ENCODE results near the gene NME7.
"Not testable (repeated sequence)": the region's sequence is repeated elsewhere in the genome, so short reads cannot be mapped to it uniquely, and the experiment has no call there.

The NME7 gene

DNA sequence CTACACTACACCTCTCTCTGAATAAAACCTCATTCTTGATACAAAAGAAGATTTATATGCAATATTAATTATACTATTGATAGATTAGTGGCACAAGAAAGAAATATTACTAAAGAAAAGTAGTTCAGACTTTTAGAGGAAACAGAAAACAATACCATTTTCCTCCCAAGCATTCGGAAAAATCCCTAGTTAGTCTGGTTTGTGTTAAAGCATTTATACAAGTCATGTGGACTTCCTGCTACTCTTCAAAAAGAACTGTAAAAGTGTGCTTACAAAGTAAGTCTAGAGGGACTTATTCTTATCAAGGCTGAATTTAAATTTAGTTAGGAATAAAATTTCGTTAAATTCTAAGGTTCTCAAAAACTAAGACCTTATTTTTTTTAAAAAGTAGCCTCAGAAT, 132.0 kb downstream of the NME7 start:
- DNase-seq = no peak

DNA sequence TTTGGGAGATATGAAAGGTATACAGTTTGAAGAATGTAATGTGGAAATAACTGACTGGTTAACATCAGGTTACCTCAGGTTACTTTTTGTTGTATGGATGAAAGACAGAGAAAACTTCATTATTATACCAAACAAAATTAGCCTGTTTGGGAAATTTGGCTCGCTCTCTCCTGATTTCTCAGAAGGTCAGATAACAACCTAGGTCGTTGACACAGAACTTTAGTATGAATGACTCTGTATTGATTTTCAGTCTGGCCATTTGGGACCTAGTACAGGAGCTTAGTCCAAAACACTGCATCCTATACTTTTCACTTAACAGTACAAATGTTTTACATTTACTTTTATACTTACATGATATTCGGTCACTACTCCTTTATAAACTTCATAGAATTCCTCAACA, 132.8 kb downstream of the NME7 start:
- DNase-seq = no peak

DNA sequence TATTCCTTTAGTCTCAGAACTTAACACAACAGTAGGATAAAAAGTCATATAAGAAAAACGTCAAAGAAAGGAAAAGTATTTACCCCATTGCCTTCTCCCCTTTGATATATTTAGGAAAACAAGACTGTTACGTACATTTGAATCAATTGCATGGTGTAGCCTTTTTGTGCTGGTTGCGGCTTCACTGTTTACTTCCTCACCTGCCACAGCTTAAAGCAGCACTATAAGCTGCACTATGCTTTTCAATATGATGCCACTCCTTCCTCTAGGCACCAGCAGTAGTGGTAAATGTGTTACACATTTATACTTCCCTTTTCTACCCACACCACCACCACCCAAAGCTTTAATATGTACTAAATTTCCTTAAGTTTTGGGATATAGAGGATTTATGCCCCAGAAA, 150.0 kb downstream of the NME7 start:
- DNase-seq = no peak

DNA sequence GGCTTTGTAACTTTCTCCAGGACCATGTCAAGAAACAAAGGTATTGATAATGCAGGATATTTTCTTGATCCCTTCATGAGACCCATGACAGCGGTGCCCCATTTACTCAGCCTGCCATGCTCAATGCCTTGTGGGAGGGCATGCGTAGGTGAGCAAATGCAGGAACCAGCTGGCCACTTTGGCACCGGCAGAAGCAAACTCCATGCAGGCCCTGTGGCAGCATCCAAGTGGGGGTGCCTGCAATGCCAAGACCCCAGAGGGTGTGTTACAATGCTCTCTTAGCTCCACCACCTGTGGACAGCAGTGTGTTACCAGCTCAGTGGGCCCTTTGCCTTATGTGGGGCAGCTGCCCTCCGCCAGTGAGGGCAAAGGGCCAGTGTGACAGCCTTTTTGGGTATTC, 153.0 kb downstream of the NME7 start:
- no peak for DNase-seq

DNA sequence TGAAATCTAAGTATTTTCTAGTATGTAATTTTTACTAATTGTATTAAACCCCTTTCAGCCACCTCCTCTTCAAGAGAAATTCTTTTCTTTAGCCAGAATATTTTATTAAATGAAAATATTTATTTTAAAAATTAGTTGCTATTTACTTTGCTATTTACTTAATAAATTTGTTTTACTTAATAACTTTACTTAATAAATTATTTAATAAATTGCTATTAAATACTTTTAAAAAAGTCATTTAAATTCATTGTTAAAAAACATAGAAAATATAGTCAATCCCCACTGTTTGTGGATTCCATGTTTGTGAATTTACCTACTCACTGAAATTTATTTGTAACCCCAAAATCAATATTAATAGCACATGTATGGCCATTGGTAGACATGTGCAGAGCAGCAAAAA, 155.5 kb downstream of the NME7 start:
- no peak for DNase-seq

DNA sequence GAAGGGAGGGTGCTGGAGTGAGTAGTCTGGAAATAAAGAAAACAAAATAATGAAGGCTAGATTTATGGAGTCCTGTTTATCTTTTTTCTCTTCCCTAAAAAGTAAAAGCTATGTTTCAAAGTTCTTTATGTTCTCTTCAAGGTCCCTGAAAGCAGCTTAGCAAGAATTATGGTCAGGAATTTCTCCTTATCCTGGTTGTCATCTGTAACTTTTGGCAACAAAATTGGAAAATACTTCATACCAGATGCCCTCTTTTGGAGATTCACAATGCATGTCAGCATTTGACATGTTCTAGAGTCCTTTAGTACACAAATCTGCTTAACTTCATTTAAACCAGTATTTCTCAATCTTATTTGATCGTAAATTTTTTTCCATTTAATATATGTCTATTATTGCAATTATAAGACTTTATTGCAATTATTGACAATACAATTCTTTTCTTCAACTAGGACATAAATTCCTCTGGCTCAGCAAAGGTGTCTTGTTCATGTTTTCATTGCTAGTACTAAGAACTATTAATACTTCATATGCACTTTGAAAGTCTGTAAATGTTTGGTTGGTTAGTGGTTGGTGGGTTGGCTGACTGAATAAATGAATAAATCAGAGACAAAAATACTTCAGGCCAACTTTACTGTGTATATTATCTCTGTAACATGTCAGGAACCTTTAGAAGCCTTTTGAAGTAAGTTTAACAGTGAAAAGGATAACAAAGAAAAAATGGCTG, 159.6 kb downstream of the NME7 start:
- no peak for DNase-seq

DNA sequence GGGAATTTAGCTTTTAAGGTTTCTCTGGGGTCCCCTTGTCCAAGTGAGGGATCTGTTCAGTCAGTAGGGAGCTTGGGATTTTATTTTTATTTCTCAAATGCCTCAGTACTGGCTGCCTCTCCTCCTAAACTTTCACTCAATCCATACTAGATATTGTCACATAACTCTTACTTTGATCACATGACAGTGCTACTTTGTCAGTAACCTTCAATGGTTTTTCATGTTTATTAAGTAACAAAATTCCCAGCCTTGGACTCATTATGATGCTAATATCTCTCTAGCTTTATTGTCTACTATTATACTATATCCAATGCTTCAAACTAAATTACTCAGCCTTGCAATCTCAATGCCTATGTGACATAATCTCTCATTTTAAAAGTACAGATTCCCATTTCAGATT, 163.4 kb downstream of the NME7 start:
- no peak for DNase-seq

DNA sequence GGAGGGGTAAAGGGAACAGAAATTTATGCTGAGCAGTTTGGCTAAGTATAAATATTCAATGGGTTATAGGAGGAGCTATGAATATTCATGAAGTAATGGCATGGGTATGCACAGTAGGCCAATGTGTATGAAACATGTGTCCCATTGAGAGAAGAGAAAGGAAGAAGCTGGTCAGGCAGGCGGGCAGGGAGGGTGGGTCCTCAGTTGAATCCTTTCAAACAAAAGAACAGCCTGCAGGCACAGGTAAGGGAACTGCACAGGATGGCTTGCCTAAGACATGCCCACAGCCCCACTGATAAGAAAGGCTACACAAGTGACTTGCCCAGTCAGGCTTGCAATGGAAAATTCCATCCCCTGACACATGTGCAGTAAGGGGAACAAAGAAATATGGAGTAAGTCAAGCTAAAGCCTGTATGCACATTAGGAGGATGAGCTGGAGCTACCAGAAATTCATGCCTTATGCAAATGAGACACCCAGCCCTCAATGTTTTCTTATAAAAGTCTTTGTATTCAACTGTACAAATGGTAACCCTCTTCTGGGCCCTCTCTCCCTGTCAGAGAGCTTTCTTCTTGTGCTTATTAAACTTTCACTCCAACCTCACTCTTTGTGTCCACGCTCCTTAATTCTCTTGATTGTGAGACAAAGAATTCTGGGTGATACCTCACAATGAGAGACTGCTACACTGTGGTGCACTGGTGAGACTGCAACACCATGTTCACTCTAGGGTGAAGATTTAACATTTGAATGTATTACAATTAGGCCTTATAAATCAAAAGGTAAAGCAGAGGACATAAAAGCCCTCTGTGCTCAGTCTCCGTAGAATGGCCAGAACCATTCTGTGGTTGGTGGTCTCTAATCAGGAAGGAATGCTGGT, 164.6 kb downstream of the NME7 start:
- DNase-seq = no peak

DNA sequence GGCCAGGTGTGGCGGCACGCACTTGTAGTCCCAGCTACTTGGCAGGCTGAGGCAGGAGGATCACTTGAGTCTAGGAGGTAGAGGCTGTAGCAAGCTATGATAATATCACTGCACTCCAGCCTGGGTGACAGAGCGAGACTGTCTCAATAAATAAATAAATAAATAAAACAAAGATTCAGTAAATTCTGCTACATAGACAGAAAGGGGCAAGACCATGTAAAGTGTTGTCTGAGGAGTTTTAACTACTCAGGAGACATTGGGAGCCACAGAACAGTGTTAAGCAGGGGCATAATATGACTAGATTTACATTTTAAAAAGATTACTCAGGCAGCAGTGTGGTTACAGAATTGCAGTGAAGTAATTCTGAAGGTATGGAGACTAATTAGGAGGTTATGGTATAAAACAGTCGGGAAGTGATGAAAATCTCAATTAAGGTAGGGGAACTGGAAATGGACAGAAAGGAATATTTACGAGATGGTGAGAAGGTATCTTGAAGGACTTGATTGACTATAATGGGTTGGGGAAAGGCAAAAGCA, 166.4 kb downstream of the NME7 start:
- DNase-seq = no peak

DNA sequence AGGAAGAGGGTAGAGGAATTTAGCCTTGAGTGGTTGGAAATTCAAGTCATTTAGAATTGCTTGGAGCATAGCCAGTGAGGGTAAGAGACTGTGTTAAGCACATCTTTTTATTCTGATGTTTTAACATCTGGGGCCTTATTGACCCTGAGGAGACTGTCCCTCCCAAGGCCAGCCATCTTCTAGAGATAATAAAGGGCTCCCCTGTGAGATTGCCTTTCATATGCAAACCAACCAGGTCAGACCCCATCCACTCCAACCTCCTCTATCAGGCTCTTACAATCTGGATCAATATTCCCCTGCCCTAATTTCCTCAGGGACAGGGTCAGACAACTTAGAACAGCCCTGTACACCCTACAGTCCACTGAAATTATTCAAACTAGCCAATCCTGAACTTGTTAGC, 167.3 kb downstream of the NME7 start:
- no peak for DNase-seq

DNA sequence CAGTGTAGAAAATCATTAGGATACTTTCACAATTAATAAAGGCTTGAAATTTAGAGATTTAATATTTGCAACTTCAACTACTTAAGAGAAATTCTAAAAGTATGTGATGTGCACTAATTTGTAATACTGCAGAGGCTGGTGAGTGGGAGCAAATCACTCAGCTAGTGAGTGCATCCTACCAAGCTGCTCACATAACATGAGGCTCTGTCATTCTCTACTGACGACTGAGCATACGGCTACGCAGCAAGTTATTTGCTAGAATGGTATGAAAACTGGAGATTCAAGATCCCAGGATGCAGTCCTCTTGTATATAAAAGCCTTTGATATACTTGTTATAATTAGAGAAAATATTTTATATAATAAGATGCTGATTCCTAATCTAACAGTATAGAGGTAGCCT, 171.0 kb downstream of the NME7 start:
- peak in 19 of 56 donors; percentile 1 to 72 (median 27) for DNase-seq

DNA sequence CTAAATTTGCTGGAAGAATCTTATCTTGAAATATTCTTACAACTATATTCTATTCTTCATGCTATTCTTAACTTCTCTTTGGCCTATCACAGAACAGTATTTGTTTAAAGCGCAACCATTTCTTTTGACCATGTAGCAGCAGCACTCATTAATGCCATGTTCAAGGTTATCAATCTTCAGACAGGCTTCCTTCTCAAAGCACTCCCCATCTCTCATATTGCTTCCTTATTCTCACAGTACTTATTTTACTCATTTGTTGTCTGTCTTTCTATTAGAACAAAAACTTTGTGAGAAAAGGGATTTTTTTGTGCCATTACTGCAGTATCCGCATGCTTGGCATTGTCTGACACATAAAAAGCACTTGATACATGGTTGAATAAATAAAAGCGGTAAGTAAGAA, 171.4 kb downstream of the NME7 start:
- no peak for DNase-seq

DNA sequence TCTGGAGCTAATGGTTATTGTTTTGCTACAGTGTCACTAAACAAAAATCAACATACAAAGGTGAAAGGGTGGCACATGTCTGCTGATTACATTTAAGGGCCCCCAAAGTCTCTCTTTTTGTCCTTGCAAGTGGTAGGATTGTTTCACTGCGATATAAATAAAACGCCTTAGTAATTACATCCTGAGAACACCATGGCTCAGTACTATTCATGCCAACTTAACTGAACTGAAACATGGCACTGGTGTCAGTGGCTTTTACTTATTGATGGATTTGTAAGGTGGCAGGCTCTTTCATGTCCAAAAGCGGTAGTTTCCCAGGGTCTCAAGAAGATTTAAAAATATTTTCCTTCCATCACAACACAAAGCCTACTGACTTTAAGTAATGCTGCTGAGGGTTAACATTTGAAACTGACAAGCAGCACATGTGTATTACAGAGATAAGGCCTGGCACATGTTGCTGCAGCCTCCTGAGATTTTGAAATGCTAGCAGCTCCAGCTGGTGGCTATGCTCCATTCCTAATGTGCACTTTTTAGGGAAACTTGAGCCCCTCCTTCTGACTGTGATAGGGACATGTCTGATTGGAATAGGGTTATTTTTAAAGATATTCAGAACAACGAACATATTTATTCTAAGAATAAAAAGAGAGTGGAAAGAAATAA, 174.3 kb downstream of the NME7 start:
- peak in 1 of 56 donors; percentile 1 for DNase-seq

DNA sequence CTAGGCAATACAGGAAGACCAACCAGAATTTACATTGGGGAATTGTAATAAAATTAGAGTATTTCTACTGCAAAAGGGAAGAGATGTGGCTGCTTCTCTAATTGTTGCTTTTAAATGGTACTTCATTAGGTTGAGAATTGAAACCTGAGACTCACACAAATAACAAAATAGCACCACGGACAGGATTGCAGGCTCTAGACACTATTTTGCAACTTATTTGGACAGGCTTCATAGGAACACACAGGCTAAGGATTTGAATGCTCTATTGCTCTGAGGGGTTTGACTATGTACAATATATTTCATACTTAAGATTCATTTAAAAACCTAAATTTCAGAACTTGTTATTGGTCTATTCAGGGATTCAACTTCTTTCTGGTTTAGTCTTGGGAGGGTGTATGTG, 181.5 kb downstream of the NME7 start:
- DNase-seq = no peak

DNA sequence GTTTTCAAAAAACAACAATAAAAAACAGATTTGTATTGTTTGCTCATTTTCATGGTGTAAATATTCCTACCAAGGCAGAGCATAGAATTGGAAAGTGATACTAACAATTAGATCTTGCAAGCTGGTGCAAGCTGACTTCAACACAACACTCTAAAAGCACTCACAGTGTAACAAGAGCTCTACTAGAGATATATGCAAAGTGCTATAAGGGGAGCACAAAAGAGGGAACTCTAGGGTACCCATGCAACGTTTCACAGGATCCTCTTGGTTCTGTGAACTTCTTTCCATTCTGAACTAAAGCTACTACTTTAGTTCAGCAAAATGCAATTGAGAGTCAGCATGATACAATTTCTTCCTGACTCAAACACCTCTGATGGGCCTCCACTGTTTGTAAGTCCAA, 182.8 kb downstream of the NME7 start:
- DNase-seq = no peak

DNA sequence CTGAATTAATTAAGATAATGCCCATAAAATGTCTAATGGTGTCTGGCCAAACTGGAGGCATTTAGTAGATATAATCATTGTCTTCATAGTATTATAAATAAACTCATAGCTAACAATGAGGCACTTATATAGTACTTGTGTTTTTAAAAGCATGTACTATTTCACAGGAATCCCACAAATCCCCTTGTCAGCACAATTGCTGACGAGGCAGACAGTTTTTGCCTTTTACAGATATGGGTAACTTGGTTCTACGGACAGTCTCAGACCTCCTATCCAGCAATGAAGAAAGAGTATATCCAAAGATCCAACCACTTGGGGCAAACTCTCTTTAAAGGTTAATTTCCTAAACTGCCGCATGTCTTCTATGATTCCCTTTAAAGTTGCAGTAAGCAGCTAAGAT, 187.4 kb downstream of the NME7 start:
- no peak for DNase-seq

DNA sequence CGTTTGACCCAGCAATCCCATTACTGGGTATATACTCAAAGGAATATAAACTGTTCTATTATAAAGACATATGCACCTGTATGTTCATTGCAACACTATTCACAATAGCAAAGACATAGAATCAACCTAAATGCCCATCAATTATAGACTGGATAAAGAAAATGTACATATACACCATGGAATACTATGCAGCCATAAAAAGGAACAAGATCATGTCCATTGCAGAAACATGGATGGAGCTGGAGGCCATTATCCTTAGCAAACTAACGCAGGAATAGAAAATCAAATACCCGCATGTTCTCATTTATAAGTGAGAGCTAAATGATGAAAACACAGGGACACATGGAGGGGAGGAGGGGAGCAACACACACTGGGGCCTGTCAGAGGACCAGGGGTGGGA, 188.2 kb downstream of the NME7 start:
- DNase-seq = not testable (repeated sequence)

DNA sequence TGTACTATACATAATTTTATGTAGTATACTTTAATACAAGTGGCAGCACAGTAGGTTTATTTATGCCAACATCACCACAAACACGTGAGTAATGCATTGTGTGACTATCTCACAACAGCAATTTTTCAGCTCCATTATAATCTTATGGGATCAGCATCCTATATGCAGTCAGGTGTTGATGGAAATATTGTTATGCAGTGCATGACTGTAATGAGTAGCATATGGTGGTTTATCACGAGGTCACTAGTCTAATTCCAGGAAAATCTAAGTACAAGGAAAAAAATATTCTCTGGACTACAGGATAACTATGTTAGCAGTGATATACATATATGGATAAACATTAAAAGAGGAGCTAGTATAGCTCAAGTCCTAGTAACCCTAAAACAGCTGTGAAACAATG, 192.1 kb downstream of the NME7 start:
- no peak for DNase-seq

DNA sequence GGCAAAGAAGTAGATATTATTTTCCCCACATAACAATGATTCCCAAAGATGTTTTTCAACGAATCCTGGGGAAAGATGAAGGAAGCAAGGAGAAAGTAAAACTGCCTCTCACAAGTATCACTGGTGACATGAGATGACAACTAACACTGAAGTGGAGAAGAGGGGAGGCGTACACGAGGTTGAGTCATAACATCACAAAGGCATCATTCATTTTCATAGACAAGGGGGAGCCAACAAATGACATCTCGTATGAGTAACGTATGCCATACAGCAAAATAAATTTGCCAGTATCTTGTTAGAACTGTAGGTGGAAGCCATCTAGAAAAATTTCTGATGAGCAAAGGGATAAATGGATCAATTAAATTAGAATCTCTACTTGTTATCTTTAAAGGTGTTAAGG, 204.5 kb downstream of the NME7 start:
- DNase-seq = peak in 18 of 56 donors; percentile 0 to 68 (median 34)

DNA sequence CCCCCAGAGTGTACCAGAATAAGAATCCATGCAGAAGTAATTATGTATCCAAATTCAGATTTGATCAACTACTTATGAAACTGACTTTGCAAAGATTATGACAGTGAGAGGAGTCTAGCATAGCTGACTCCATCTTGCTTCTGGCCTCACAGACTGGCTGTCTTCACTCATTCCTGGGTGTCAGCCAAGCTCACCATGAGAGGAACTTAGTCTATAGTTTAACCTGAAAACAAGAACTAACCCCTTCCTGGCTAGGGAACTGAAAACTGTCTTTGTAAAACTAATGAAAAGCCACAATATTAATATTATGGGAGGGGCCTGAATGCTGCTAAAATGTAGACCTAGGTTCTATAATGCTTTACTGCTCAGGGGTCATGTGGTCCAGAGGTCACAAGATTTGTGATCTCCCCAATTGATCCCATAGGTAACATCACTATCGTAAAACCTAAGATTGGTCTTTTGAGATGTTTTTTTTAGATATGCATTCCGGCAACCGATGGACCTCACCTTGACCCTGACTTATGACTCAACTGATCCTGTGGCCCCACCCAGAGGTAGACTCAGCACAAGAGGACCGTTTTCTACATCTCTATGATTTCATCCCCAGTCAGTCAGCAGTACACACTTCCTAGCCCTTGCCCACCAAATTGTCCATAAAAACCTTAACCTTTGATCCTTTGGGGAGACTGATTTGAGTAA, 206.0 kb downstream of the NME7 start:
- no peak for DNase-seq

DNA sequence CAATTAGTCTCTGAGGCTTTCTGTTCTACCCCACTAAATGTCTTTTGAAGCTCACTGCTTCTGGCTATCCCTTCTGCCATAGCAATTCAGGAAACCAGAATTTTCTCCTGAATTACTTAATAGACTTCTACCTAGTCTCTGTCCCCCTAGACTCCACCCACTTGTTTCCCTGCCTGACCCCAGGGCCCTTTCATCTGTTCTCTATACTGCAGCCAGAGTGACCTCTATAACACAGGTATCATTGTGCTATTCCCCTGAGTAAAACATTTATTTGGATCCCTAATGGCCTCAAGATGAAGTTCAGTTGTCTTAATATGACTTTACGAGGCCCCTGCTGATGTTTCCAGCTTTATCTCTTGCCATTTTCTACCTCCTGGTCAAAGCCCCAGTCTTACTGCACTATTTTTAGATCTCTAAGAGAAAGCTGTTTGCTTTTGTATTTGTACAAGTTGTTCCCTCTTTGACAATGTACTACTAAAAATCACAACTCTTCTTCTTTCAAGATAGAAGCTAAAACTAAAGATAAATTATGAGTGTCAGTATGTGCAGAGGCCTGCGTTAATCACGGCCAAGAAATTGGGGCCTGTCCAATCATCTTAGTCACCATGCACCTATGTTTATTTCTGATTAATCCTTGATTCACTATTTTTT, 206.6 kb downstream of the NME7 start:
- DNase-seq = no peak

All from nucleus accumbens (tissue), 56 donors.